PC-3 (cell line): Measurements from ENCODE around the gene MAP7D3. TPM values are rescaled to one million over a fixed set of nuclear protein-coding genes. Genes with fewer than 3 reads are reported as not detected.

Experiments
- ATAC-seq: fragments of 200-7000 bp; cut with Tn5 transposase; 2 replicates; pipeline ENCODE4 v1.9.1; 2020; ENCODE audit warnings: mild to moderate bottlenecking, moderate library complexity
- BruUV-seq: library from RNA; stranded (reverse); fragments of 400-500 nt; replicated peaks from 2 replicates; lab custom pipeline; 2021; lab: Mats Ljungman, UMichigan
- CTCF ChIA-PET: fragments of 300-600 bp; sonication (Branson Sonifier 250); formaldehyde crosslinking; loops from one replicate; lab custom pipeline; 2022; ENCODE audit warnings: antibody characterized with exemption; lab: Charles Lee
- POLR2A ChIA-PET: fragments of 300-600 bp; sonication (Branson Sonifier 250); formaldehyde crosslinking; loops from one replicate; lab custom pipeline; 2022; ENCODE audit warnings: antibody characterized with exemption; ENCODE audit not compliant: unreplicated experiment; lab: Charles Lee
- DNase-seq: peaks from one replicate; pipeline ENCODE4 v3.0.0-alpha.2; 2015
- H2AFZ ChIP-seq: fragments of 300-600 bp; sonication (generic); 2 replicates; pipeline ENCODE4 v1.6.0; 2016; ENCODE audit warnings: antibody characterized with exemption, low read length
- H3F3A ChIP-seq: fragments of 300-600 bp; sonication (generic); one replicate; pipeline ENCODE4 v1.6.0; 2017; ENCODE audit warnings: antibody characterized with exemption, low read length, control low read depth, mild to moderate bottlenecking; ENCODE audit not compliant: unreplicated experiment
- H3K27ac ChIP-seq: fragments of 300-600 bp; sonication (generic); 2 replicates; pipeline ENCODE4 v1.5.1; 2016; ENCODE audit warnings: mild to moderate bottlenecking, low read length
- H3K27me3 ChIP-seq: fragments of 300-600 bp; sonication (generic); 2 replicates; pipeline ENCODE4 v1.6.1; 2016; ENCODE audit warnings: low read length, mixed read lengths
- H3K36me3 ChIP-seq: fragments of 300-600 bp; sonication (generic); 2 replicates; pipeline ENCODE4 v1.6.1; 2016; ENCODE audit warnings: low read depth, mixed run types, low read length, mixed read lengths
- H3K4me1 ChIP-seq: fragments of 300-600 bp; sonication (generic); 2 replicates; pipeline ENCODE4 v1.5.1; 2016; ENCODE audit warnings: low read length; ENCODE audit not compliant: insufficient read depth
- H3K4me2 ChIP-seq: fragments of 300-600 bp; sonication (generic); 2 replicates; pipeline ENCODE4 v1.6.0; 2016; ENCODE audit warnings: low read length
- H3K4me3 ChIP-seq: fragments of 300-600 bp; sonication (generic); 2 replicates; pipeline ENCODE4 v1.5.1; 2016; ENCODE audit warnings: mild to moderate bottlenecking, low read length, mixed read lengths
- H3K79me2 ChIP-seq: fragments of 300-600 bp; sonication (generic); 2 replicates; pipeline ENCODE4 v1.6.1; 2017; ENCODE audit warnings: low read length, mixed read lengths
- H3K9ac ChIP-seq: fragments of 300-600 bp; sonication (generic); 2 replicates; pipeline ENCODE4 v1.6.0; 2016; ENCODE audit warnings: mild to moderate bottlenecking, low read length
- H3K9me2 ChIP-seq: fragments of 300-600 bp; sonication (generic); replicated peaks from 2 replicates; pipeline ENCODE4 v1.6.1; 2016; ENCODE audit warnings: mixed run types, low read length, mixed read lengths
- H3K9me3 ChIP-seq: fragments of 300-600 bp; sonication (generic); 2 replicates; pipeline ENCODE4 v1.6.1; 2016; ENCODE audit warnings: low read length, mixed read lengths
- H4K20me1 ChIP-seq: fragments of 300-600 bp; sonication (generic); 2 replicates; pipeline ENCODE4 v1.6.1; 2016; ENCODE audit warnings: low read length, mixed read lengths
- EZH2 ChIP-seq: fragments of 300-600 bp; sonication (generic); IDR thresholded peaks from one replicate; pipeline ENCODE4 v1.6.1; 2017; ENCODE audit warnings: antibody characterized with exemption, mild to moderate bottlenecking, low read length; ENCODE audit not compliant: unreplicated experiment
- EZH2phosphoT487 ChIP-seq: fragments of 300-600 bp; sonication (generic); IDR thresholded peaks from 2 replicates; pipeline ENCODE4 v1.6.1; 2018; ENCODE audit warnings: mild to moderate bottlenecking, antibody characterized with exemption, low read length, borderline replicate concordance
- intact Hi-C: fragments of 100-400 bp; cut with micrococcal nuclease; formaldehyde crosslinking; loops from 2 replicates; pipeline ENCODE4 v1.9.0; 2023
- total RNA-seq: library from RNA; depleted of rRNA; stranded (reverse); fragments of >200 nt; gene quantifications from 2 replicates; pipeline ENCODE4 v1.2.3, GENCODE V29; 2014
- TF ChIP-seq, protein P1 (sequence below): fragments of 300-600 bp; sonication (generic); conservative IDR thresholded peaks from 2 replicates; pipeline ENCODE4 v1.5.1; 2017; ENCODE audit warnings: antibody characterized with exemption, low read depth, mild to moderate bottlenecking, low read length

Gene MAP7D3
- total RNA-seq, 1 experiment from 2014 or later = 0.40 TPM

DNA sequence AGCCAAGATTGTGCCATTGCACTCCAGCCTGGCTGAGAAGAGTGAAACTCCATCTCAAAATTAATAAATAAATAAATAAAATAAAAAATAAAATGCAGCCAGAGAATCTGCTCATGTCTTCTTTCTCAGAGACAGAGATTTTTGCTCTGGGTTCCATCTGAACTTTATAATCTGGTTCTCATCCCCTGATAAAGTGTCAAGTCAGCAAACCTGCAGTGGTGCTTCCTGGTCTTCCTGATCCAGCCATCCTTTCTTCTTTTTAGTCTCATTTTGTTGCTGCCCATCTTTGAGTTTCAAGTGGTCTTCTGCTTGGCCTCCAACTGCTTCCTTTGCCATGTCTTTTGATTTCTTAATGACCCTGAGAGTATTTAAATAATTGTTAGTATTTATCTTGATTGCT lies 24.1 kb downstream of the MAP7D3 start:
- no peak overlapping the region for H3K9ac ChIP-seq
- no peaks in the 10 kb centered on the region for H3F3A ChIP-seq
- H4K20me1 ChIP-seq = no peaks in the 10 kb centered on the region
- ATAC-seq (no peak), DNase-seq (no peak)
- H3K4me1 ChIP-seq = peaks cover 13% of the 10 kb centered on the region
- no peak for TF ChIP-seq EZH2
- TF ChIP-seq, protein P1, sequence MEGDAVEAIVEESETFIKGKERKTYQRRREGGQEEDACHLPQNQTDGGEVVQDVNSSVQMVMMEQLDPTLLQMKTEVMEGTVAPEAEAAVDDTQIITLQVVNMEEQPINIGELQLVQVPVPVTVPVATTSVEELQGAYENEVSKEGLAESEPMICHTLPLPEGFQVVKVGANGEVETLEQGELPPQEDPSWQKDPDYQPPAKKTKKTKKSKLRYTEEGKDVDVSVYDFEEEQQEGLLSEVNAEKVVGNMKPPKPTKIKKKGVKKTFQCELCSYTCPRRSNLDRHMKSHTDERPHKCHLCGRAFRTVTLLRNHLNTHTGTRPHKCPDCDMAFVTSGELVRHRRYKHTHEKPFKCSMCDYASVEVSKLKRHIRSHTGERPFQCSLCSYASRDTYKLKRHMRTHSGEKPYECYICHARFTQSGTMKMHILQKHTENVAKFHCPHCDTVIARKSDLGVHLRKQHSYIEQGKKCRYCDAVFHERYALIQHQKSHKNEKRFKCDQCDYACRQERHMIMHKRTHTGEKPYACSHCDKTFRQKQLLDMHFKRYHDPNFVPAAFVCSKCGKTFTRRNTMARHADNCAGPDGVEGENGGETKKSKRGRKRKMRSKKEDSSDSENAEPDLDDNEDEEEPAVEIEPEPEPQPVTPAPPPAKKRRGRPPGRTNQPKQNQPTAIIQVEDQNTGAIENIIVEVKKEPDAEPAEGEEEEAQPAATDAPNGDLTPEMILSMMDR = no peak
- no peak for TF ChIP-seq EZH2phosphoT487
- no peaks in the 10 kb centered on the region for H3K9me2 ChIP-seq
- CTCF ChIA-PET = no interaction called here
- H3K36me3 ChIP-seq = no peaks in the 10 kb centered on the region
- H3K27ac ChIP-seq = no peak overlapping the region
- H2AFZ ChIP-seq = no peak overlapping the region
- H3K4me3 ChIP-seq = no peak overlapping the region
- intact Hi-C loops = no loop called here
- POLR2A ChIA-PET = no interaction called here
- BruUV-seq = no TSS peak
- no peaks in the 10 kb centered on the region for H3K79me2 ChIP-seq
- no peaks in the 10 kb centered on the region for H3K9me3 ChIP-seq
- no peaks in the 10 kb centered on the region for H3K27me3 ChIP-seq
- H3K4me2 ChIP-seq = no peak overlapping the region

DNA sequence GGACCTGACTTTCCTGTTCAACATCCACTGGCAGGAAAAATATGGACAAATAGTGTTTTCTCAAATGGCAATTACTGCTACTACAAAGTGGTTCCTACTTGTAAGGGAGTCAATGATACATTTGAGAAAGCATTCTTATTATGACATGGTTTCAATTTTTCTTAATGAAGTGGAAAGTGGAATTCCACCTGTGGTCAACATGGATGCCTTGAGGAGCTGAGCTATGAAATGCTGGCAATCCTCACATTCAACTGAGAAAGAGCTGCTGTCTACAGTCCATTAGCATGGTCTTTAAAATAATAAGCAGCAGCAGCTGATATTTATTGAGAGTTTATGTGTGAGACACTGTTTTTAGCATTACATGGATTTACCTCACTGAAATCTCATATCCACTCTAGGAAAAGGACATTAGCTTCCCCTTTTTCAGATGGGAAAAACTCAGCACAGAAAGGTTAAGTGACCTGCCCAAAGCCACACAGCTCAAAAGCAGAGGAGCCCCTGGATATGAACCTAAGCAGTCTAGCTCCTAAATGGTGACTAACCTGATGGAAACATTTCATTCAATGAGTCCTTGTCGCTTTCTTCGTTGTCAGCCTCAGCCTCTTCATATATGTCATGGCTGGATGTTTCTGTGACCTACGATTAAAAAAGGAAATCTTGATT lies 29.2 kb downstream of the MAP7D3 start:
- Histone ChIP-seq H3K36me3 (no peaks in the 10 kb centered on the region), H3K79me2 (no peaks in the 10 kb centered on the region), H3K9me2 (no peaks in the 10 kb centered on the region), H3F3A (no peaks in the 10 kb centered on the region), H3K9me3 (no peaks in the 10 kb centered on the region), H3K27me3 (no peaks in the 10 kb centered on the region), H3K4me1 (peaks cover 15% of the 10 kb centered on the region), H3K27ac (no peak overlapping the region), H3K4me2 (no peak overlapping the region), H2AFZ (no peak overlapping the region), H3K9ac (no peak overlapping the region), H4K20me1 (no peaks in the 10 kb centered on the region), H3K4me3 (no peak overlapping the region)
- TF ChIP-seq EZH2phosphoT487 (no peak), EZH2 (no peak)
- TF ChIP-seq, protein P1 = no peak
- intact Hi-C loops = no loop called here
- DNase-seq = no peak
- BruUV-seq = no TSS peak
- no peak for ATAC-seq
- ChIA-PET POLR2A (no interaction called here), CTCF (no interaction called here)

DNA sequence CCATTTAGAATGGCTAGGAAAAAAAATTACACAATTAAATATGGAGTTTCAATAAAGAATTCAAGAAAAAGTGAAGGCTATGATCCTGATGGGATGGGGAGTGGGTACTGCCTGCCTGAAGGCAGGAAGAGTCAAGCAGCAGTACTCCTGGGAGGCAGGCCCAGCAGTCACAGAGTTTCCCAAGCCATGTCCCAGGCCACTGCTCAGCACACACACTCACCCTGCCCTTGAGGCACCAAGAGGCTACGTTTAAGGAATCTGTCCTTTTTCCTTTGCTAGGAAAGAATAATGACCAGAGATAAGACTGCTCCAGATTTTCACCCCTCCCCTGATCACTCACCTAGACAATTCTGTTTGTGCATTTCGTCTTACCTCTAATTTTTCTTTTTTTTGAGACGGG lies 30.2 kb downstream of the MAP7D3 start:
- no peaks in the 10 kb centered on the region for H3K9me3 ChIP-seq
- DNase-seq (no peak), ATAC-seq (peak; percentile 27)
- H3K4me1 ChIP-seq = peaks cover 15% of the 10 kb centered on the region
- intact Hi-C loops = no loop called here
- ChIA-PET CTCF (no interaction called here), POLR2A (interaction anchor here (0.6 to 0.7 kb wide), 2 partner anchors 267 to 487 kb away, joined by 3 to 4 read pairs; no protein-coding TSS in a partner anchor)
- peak overlapping the region; percentile 51; the same call in 1 of the 2 replicates for H2AFZ ChIP-seq
- TF ChIP-seq, protein P1 = no peak
- no peak for TF ChIP-seq EZH2phosphoT487
- TF ChIP-seq EZH2 = no peak
- H3K79me2 ChIP-seq = no peaks in the 10 kb centered on the region
- no peak overlapping the region for H3K9ac ChIP-seq
- H3K27me3 ChIP-seq = no peaks in the 10 kb centered on the region
- no peaks in the 10 kb centered on the region for H3K9me2 ChIP-seq
- no peak overlapping the region for H3K4me3 ChIP-seq
- BruUV-seq = no TSS peak
- peak overlapping the region; percentile 53 for H3K27ac ChIP-seq
- no peaks in the 10 kb centered on the region for H3F3A ChIP-seq
- H4K20me1 ChIP-seq = no peaks in the 10 kb centered on the region
- peak overlapping the region; percentile 27; the same call in 1 of the 2 replicates for H3K4me2 ChIP-seq
- H3K36me3 ChIP-seq = no peaks in the 10 kb centered on the region
